Thyroid gland (tissue), 4 donors: ENCODE measurements around the gene CD300E.

Experiments
- CTCF ChIP-seq, 6 experiments: fragments of 200-600 bp in 3 of 6; fragments of 450-650 bp in 3 of 6; sonication (generic) in 3 of 6; IDR thresholded peaks; one replicate each; pipeline ENCODE4 v1.5.1; 2016 to 2019; ENCODE audit warnings: antibody characterized with exemption in 6 of 6, mild to moderate bottlenecking in 2 of 6, inconsistent platforms in 1 of 6, moderate library complexity in 1 of 6
- POLR2A ChIP-seq, 2 donors: fragments of 450-650 bp; IDR thresholded peaks; one replicate each; pipeline ENCODE4 v1.6.1; 2017; ENCODE audit warnings: antibody characterized with exemption in 2 of 2, mild to moderate bottlenecking in 2 of 2, moderate library complexity in 1 of 2

DNA sequence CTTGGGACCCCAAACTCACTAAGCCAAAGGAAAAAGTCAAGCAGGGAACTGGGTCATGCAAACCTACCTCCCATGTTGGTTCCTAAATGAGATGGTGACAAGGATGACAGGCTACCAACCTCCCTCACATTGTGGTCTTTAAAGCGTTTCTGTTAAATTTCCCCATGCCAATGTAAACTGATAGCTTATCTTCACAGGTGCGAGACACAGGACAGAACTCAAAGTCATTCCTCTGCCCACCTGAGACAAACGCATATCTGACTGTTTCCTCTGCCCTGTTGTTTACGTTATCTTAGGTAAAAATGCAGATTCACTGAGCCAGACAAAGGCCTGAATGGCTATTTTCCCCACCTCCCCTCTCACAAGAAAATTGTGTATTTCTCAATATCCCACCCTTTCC, 19.0 kb upstream of the CD300E start:
- no peak for TF ChIP-seq CTCF (IDR thresholded peaks at IDR 0.05)
- no peak for TF ChIP-seq POLR2A (IDR thresholded peaks at IDR 0.05)
